ENCODE data around the gene ATOH7. TPM values are rescaled to one million over a fixed set of nuclear protein-coding genes. Genes with fewer than 3 reads are reported as not detected.

Gene ATOH7
- polyA plus RNA-seq, 1 donor (not counting 4 experiments of a cell fraction or from before 2014, with no cell fraction given): not detected

GRCh38 chr10:68253346-68253745 is 21.4 kb upstream of the ATOH7 start:
- no peak overlapping the region for H3K4me3 ChIP-seq (ENCODE audit: control insufficient read depth in 2 of 3, extremely low read depth in 1 of 3, insufficient read depth in 2 of 3, low read depth in 1 of 3, low read length in 3 of 3)
- H3K4me2 ChIP-seq (ENCODE audit: control insufficient read depth, extremely low read depth, insufficient read depth, low read depth, low read length): no peak overlapping the region

GRCh38 chr10:68251625-68252495 is 19.9 kb upstream of the ATOH7 start:
- Histone ChIP-seq H3K36me3 (ENCODE audit: control insufficient read depth in 2 of 2, extremely low read depth in 1 of 2, insufficient read depth in 2 of 2, low read length in 2 of 2) (no peaks in the 10 kb centered on the region), H3K27me3 (ENCODE audit: control insufficient read depth, extremely low read depth, insufficient read depth, low read length) (no peaks in the 10 kb centered on the region), H3K27ac (ENCODE audit: control insufficient read depth, insufficient read depth, low read length) (no peak overlapping the region), H3K4me1 (ENCODE audit: control insufficient read depth, extremely low read depth, insufficient read depth, low read length) (no peaks in the 10 kb centered on the region), H3K4me2 (ENCODE audit: control insufficient read depth, extremely low read depth, insufficient read depth, low read depth, low read length) (no peak overlapping the region), H3K79me2 (ENCODE audit: control insufficient read depth, insufficient read depth, low read length) (no peaks in the 10 kb centered on the region), H3K9me3 (ENCODE audit: control insufficient read depth, low read depth, low read length) (no peaks in the 10 kb centered on the region), H3K9me1 (ENCODE audit: control insufficient read depth, extremely low read depth, insufficient read depth, low read length) (no peaks in the 10 kb centered on the region), H3K4me3 (ENCODE audit: control insufficient read depth in 2 of 3, extremely low read depth in 1 of 3, insufficient read depth in 2 of 3, low read depth in 1 of 3, low read length in 3 of 3) (no peak overlapping the region), H2AFZ (ENCODE audit: control insufficient read depth, low read length) (no peak overlapping the region), H4K20me1 (ENCODE audit: control insufficient read depth, extremely low read depth, insufficient read depth, low read length) (no peaks in the 10 kb centered on the region), H3K9ac (ENCODE audit: control insufficient read depth, extremely low read depth, insufficient read depth, low read length) (no peak overlapping the region)
- no peak for DNase-seq (ENCODE audit: low read depth, low spot score)
- FAIRE-seq: no peak
- dilution Hi-C loops (cut with MboI; ENCODE audit: extremely low pct_ligation_motif_present, low sequenced_read_pairs): no loop called here
- TF ChIP-seq EZH2 (IDR thresholded peaks at IDR 0.05; ENCODE audit: low read length) (no peak), CTCF (optimal IDR thresholded peaks at IDR 0.05 in 1 of 3, IDR thresholded peaks at IDR 0.05 in 1 of 3, conservative IDR thresholded peaks at IDR 0.05 in 1 of 3; ENCODE audit: extremely low read depth in 1 of 3, insufficient read depth in 2 of 3, low read length in 3 of 3) (no peak)

More at GRCh38 chr10:68253346-68253745, 21.4 kb upstream of the ATOH7 start:
- Histone ChIP-seq H2AFZ (ENCODE audit: control insufficient read depth, low read length) (no peak overlapping the region), H3K9me1 (ENCODE audit: control insufficient read depth, extremely low read depth, insufficient read depth, low read length) (no peaks in the 10 kb centered on the region), H3K36me3 (ENCODE audit: control insufficient read depth in 2 of 2, extremely low read depth in 1 of 2, insufficient read depth in 2 of 2, low read length in 2 of 2) (no peaks in the 10 kb centered on the region), H4K20me1 (ENCODE audit: control insufficient read depth, extremely low read depth, insufficient read depth, low read length) (no peaks in the 10 kb centered on the region), H3K4me1 (ENCODE audit: control insufficient read depth, extremely low read depth, insufficient read depth, low read length) (no peaks in the 10 kb centered on the region), H3K27me3 (ENCODE audit: control insufficient read depth, extremely low read depth, insufficient read depth, low read length) (no peaks in the 10 kb centered on the region), H3K9ac (ENCODE audit: control insufficient read depth, extremely low read depth, insufficient read depth, low read length) (no peak overlapping the region), H3K27ac (ENCODE audit: control insufficient read depth, insufficient read depth, low read length) (no peak overlapping the region), H3K79me2 (ENCODE audit: control insufficient read depth, insufficient read depth, low read length) (no peaks in the 10 kb centered on the region), H3K9me3 (ENCODE audit: control insufficient read depth, low read depth, low read length) (no peaks in the 10 kb centered on the region)
- DNase-seq (ENCODE audit: low read depth, low spot score) (no peak), FAIRE-seq (no peak)
- dilution Hi-C loops (cut with MboI; ENCODE audit: extremely low pct_ligation_motif_present, low sequenced_read_pairs): no loop called here
- TF ChIP-seq CTCF (optimal IDR thresholded peaks at IDR 0.05 in 1 of 3, IDR thresholded peaks at IDR 0.05 in 1 of 3, conservative IDR thresholded peaks at IDR 0.05 in 1 of 3; ENCODE audit: extremely low read depth in 1 of 3, insufficient read depth in 2 of 3, low read length in 3 of 3) (no peak), EZH2 (IDR thresholded peaks at IDR 0.05; ENCODE audit: low read length) (no peak)

Measured in keratinocyte (primary cell).